Vagina (tissue), 2 donors: Measurements from ENCODE around the gene MAPRE2.

Source experiments
- POLR2A ChIP-seq, 2 donors: fragments of 450-650 bp; IDR thresholded peaks; one replicate each; pipeline ENCODE4 v1.6.1; 2017; ENCODE audit warnings: antibody characterized with exemption in 2 of 2, mild to moderate bottlenecking in 2 of 2, moderate library complexity in 2 of 2
- POLR2AphosphoS5 ChIP-seq, 2 donors: sonication (generic); formaldehyde crosslinking; IDR thresholded peaks; one replicate each; pipeline ENCODE4 v1.9.0; 2017; ENCODE audit warnings: antibody characterized with exemption in 2 of 2, mild to moderate bottlenecking in 2 of 2, low read depth in 1 of 2; ENCODE audit not compliant: insufficient read depth in 1 of 2
- TF ChIP-seq, protein P1 (sequence below), 3 experiments: fragments of 450-650 bp in 2 of 3; fragments of 200-600 bp in 1 of 3; sonication (generic) in 1 of 3; IDR thresholded peaks; one replicate each; pipeline ENCODE4 v1.5.1; 2017 to 2019; ENCODE audit warnings: antibody characterized with exemption in 3 of 3, mild to moderate bottlenecking in 2 of 3, moderate library complexity in 2 of 3

DNA sequence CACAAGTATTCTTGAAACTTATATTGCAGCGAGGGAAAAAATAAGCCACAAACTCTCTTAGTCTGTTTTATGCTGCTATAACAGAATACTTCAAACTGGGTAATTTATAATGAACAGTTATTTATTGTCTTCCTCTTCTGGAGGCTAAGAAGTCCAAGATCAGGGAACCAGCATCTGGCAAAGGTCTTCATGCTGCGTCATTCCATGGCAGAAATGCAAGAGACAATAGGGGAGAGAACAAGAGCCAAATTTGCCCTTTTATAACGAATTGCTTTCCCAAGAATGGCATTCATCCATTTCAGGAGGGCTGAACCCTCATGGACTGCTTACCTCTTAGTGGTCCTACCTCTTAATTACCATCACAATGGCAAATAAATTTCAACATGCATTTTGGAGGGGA is 46.5 kb downstream of the MAPRE2 start:
- TF ChIP-seq POLR2AphosphoS5 (IDR thresholded peaks at IDR 0.05; ENCODE audit: insufficient read depth in 1 of 2, low read depth in 1 of 2) = no peak
- TF ChIP-seq, protein P1, sequence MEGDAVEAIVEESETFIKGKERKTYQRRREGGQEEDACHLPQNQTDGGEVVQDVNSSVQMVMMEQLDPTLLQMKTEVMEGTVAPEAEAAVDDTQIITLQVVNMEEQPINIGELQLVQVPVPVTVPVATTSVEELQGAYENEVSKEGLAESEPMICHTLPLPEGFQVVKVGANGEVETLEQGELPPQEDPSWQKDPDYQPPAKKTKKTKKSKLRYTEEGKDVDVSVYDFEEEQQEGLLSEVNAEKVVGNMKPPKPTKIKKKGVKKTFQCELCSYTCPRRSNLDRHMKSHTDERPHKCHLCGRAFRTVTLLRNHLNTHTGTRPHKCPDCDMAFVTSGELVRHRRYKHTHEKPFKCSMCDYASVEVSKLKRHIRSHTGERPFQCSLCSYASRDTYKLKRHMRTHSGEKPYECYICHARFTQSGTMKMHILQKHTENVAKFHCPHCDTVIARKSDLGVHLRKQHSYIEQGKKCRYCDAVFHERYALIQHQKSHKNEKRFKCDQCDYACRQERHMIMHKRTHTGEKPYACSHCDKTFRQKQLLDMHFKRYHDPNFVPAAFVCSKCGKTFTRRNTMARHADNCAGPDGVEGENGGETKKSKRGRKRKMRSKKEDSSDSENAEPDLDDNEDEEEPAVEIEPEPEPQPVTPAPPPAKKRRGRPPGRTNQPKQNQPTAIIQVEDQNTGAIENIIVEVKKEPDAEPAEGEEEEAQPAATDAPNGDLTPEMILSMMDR (IDR thresholded peaks at IDR 0.05) = no peak
- TF ChIP-seq POLR2A (IDR thresholded peaks at IDR 0.05) = no peak
